ENCODE results near the gene TRAPPC11.

The TRAPPC11 gene

DNA sequence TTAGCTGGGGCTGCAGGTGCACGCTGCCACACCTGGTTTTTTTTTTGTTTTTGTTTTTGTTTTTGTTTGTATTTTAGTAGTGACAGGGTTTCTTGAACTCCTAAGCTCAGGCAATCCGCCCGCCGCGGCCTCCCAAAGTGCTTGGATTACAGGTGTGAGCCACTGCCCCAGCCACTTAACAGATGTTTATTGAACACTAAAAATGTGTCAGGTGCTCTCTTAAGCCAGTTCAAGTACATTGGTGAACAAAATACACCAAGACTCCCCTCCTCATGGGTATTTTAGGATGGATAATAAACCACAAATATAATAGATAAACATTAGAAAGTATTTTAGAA is 69.9 kb downstream of the TRAPPC11 start:
- DNase-seq (ENCODE audit: extremely low spot score): no peak
- POLR2A ChIA-PET: no interaction called here
- TF ChIP-seq, protein P1, sequence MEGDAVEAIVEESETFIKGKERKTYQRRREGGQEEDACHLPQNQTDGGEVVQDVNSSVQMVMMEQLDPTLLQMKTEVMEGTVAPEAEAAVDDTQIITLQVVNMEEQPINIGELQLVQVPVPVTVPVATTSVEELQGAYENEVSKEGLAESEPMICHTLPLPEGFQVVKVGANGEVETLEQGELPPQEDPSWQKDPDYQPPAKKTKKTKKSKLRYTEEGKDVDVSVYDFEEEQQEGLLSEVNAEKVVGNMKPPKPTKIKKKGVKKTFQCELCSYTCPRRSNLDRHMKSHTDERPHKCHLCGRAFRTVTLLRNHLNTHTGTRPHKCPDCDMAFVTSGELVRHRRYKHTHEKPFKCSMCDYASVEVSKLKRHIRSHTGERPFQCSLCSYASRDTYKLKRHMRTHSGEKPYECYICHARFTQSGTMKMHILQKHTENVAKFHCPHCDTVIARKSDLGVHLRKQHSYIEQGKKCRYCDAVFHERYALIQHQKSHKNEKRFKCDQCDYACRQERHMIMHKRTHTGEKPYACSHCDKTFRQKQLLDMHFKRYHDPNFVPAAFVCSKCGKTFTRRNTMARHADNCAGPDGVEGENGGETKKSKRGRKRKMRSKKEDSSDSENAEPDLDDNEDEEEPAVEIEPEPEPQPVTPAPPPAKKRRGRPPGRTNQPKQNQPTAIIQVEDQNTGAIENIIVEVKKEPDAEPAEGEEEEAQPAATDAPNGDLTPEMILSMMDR (IDR thresholded peaks at IDR 0.05; ENCODE audit: control extremely low read depth, extremely low read depth, low read depth, missing control alignments): no peak
- CTCF ChIA-PET: interaction anchor here (1.1 kb wide), 1 partner anchor 18 kb away, joined by 3 read pairs; no protein-coding TSS in a partner anchor

DNA sequence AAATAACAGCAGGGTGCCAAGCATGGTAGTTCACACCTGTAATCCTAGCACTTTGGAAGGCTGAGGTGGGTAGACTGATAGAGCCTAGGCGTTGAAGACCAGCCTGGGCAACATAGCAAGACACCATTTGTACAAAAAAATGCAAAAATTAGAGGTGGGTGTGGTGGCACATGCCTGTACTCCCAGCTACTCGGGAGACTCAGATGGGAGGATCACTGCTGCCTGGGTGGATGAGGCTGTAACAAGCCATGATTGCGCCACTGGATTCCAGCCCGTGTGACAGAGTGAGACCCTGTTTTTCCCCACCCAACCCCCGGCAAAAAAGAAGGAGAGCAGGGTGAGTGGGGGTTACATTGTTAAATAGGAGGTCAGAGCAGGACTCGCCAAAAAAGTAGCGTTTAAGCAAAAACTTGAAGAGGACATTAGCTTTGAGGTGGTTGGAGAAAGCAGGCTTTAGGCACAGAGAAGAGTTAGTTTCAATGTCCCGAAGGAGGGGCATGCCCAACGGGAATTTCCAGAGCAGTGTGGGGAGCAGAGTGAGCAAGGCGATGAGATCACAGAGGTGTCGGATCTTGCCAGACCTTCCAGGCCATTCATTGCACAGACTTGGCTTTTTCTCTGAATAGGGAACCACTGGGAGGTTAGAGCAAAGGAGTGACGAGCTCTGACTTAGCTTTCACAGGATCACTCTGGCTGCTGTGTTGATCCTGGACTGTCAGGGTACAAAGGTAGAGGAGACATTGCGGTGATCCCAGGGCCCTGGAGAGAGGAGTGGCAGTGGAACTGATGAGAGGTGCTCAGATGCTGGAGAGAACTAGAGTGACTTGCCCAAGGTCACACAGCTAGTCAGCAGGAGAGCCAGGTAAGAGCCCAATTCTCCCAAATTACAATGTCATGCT is 70.6 kb downstream of the TRAPPC11 start:
- TF ChIP-seq, protein P1 (IDR thresholded peaks at IDR 0.05; ENCODE audit: control extremely low read depth, extremely low read depth, low read depth, missing control alignments): no peak
- no peak for DNase-seq (ENCODE audit: extremely low spot score)
- POLR2A ChIA-PET: no interaction called here
- CTCF ChIA-PET: interaction anchor here (1.1 kb wide), 1 partner anchor 17 kb away, joined by 3 read pairs; no protein-coding TSS in a partner anchor

DNA sequence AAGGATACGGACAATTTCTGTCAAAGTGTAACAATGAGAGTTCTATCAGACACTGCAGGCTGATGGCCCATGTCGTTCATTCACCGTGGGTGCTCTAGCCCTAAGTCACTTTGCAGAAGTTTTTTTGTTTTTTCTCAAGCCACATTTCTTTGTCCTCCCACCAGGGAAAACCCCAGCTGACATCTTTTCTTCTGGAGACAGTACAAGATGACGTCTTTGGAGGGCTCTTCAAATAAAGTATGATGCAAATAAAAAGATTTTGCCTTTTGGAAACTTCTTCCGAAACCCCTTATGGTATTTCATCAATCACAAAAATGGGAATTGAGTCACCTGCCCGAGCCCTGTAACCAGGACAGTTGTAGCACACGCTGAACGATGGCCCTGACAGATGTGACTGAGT is 73.2 kb downstream of the TRAPPC11 start:
- ChIA-PET CTCF (no interaction called here), POLR2A (no interaction called here)
- no peak for DNase-seq (ENCODE audit: extremely low spot score)

DNA sequence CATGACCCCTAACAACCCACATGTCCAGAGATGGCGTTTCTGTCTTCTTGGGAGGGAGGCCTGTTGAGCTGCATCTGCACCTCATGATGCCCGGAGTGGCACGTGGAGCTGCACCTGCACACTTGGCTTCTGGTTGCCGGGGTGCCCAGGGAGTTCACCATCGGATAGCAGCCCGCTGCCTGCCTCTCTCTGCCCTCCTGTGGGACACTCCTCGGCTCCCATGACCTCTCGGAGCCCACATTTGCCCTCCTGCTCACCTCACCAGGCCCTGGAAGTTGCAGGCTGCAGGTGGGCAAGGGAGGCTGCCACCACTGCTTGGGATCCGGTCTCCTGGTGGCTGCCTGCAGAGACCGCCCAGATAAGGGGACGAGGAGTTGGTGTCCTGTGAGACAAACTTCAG is 74.1 kb downstream of the TRAPPC11 start:
- DNase-seq (ENCODE audit: extremely low spot score): no peak
- ChIA-PET CTCF (no interaction called here), POLR2A (no interaction called here)
- TF ChIP-seq, protein P1 (IDR thresholded peaks at IDR 0.05; ENCODE audit: control extremely low read depth, extremely low read depth, low read depth, missing control alignments): no peak

More for the DNA sequence above, 73.2 kb downstream of the TRAPPC11 start:
- TF ChIP-seq, protein P1 (IDR thresholded peaks at IDR 0.05; ENCODE audit: control extremely low read depth, extremely low read depth, low read depth, missing control alignments): no peak

DNA sequence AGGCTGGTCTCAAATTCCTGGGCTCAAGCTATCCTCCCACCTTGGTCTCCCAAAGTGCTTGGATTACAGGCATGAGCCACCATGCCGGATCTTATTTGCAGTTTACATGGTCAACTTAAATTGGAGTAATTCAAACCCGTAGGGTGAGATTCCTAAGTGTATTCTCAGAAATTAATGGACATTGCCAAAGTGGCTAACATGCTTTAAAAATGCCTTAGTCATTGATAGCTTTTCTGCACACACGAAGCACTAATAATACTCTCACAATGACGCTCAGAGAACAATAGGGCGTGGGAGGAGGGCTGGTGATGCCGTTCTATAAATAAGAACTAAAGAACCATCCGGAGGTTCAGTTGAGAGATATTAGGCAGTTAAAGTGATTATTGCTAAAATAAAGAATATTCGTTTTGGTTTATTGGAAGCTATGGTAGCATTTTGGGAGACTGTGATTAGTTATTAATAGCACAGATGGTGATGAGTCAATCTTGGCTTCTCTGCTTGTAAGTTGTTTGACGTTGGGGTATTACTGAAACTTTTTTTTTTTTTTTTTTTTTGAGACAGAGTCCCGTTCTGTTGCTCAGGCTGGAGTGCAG is 79.1 kb downstream of the TRAPPC11 start:
- POLR2A ChIA-PET: no interaction called here

DNA sequence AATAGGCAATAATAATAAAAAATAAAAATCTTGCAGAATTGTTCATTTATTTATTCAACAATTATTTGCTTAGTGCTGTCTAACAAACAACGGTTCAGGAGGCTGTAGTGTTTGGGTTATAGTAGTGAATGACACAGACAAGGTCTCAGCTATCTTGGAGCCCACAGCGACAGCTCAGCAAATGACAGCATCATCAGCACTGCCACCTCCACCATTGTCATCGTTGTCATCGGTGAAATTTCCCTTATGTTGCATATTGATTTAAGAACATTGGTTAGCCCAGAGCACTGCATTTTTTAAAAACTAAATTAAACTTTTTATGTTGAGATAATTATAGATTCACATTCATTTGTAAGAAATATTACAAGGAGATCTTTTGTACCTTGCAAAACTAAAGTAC is 79.9 kb downstream of the TRAPPC11 start:
- TF ChIP-seq, protein P1 (IDR thresholded peaks at IDR 0.05; ENCODE audit: control extremely low read depth, extremely low read depth, low read depth, missing control alignments): no peak
- ChIA-PET POLR2A (no interaction called here), CTCF (interaction anchor here (1.7 kb wide), 1 partner anchor 18 kb away, joined by 7 read pairs; no protein-coding TSS in a partner anchor)
- DNase-seq (ENCODE audit: extremely low spot score): no peak

More for the DNA sequence above, 79.1 kb downstream of the TRAPPC11 start:
- TF ChIP-seq, protein P1 (IDR thresholded peaks at IDR 0.05; ENCODE audit: control extremely low read depth, extremely low read depth, low read depth, missing control alignments): no peak
- CTCF ChIA-PET: interaction anchor here (1.1 to 1.7 kb wide), 2 partner anchors 17 to 52 kb away, joined by 3 to 7 read pairs; no protein-coding TSS in a partner anchor
- DNase-seq (ENCODE audit: extremely low spot score): peak; percentile 30
